ENCODE measurements around the gene NOC2L. TPM values are rescaled to one million over a fixed set of nuclear protein-coding genes. Genes with fewer than 3 reads are reported as not detected.

The NOC2L gene
- total RNA-seq, 1 donor from 2014 or later = 42.5 TPM

DNA sequence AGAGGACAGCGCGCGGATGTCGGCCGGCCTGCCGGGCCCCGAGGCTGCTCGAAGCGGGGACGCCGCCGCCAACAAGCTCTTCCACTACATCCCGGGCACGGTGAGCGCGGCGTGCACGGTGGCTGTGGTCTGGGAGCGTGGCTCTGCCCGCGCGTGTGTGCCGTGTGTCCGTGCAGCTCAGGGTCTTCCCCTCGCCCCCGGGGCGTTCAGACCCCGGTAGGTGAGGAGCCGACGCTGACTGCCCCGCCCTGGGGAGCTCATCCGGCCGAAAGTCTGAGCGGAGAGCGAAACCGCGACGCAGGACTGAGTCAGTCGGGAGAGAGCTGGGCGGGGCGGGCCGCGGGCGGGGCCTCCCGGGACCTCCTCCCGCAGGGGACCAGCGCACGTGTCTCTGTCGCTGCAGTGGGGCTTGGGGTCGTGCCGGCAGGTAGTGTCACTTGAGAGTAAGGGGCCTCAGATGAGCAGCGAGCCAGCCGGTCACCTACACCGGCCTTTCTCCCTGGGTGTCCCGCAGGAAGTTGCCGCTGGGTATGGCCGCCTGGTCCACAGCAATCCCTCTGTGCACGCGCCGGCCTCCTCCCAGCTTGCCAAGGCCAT, 7.7 kb upstream of the NOC2L start:
- peaks cover 0 to 5% of the 10 kb centered on the region in 2 donors for H3K36me3 ChIP-seq
- intact Hi-C loops (cut with DNase I) = no loop called here
- H3K4me1 ChIP-seq = peaks cover 35% of the 10 kb centered on the region
- H3K27ac ChIP-seq = peak overlapping the region; percentile 97
- H3K4me3 ChIP-seq = peak overlapping the region; percentile 63 to 75
- no peaks in the 10 kb centered on the region for H3K27me3 ChIP-seq
- no peak for DNase-seq (ENCODE audit: extremely low spot score in 2 of 2)
- no peaks in the 10 kb centered on the region for H3K9me3 ChIP-seq
- TF ChIP-seq, protein P1, sequence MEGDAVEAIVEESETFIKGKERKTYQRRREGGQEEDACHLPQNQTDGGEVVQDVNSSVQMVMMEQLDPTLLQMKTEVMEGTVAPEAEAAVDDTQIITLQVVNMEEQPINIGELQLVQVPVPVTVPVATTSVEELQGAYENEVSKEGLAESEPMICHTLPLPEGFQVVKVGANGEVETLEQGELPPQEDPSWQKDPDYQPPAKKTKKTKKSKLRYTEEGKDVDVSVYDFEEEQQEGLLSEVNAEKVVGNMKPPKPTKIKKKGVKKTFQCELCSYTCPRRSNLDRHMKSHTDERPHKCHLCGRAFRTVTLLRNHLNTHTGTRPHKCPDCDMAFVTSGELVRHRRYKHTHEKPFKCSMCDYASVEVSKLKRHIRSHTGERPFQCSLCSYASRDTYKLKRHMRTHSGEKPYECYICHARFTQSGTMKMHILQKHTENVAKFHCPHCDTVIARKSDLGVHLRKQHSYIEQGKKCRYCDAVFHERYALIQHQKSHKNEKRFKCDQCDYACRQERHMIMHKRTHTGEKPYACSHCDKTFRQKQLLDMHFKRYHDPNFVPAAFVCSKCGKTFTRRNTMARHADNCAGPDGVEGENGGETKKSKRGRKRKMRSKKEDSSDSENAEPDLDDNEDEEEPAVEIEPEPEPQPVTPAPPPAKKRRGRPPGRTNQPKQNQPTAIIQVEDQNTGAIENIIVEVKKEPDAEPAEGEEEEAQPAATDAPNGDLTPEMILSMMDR (IDR thresholded peaks at IDR 0.05) = no peak
- TF ChIP-seq POLR2AphosphoS5 (IDR thresholded peaks at IDR 0.05; ENCODE audit: insufficient read depth in 1 of 2, low read depth in 1 of 2) = peak in 1 of 2 donors; percentile 88
- TF ChIP-seq POLR2A (IDR thresholded peaks at IDR 0.05) = no peak

DNA sequence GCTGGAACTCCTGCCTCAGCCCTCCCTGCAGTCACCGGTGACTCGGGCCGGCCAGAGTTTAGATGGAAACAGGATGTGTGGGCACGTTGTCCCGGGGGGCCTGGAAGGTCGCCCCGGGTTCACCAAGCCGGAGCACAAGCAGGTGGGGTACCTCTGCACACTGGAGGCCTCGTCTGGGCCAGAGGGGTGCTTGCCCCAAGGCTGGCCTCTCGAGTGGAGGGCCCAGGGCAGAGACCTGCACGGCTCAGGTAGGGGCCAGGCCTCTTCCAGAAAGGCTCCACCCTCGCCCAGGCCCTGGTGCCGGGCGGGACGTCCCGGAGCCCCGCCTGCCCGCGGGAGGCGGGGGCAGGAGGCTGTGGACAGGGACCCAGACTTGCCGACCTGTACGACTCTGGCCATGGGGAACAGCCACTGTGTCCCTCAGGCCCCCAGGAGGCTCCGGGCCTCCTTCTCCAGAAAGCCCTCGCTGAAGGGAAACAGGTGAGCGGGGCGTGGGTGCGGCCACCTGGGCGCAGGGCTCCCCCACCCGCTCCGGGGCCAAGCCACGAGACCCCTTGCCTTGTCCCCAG, 7.2 kb upstream of the NOC2L start, which contains the start of gene PLEKHN1:
Gene PLEKHN1, plus strand, starts transcription at position 348 of the 569 bp plus-strand sequence. Its CDS starts 50 bp downstream, at position 398.
- Histone ChIP-seq H3K36me3 (peaks cover 0 to 5% of the 10 kb centered on the region in 2 donors), H3K9me3 (no peaks in the 10 kb centered on the region), H3K4me3 (peak within 1 kb of the TSS; percentile 63 to 75), H3K27me3 (no peaks in the 10 kb centered on the region), H3K27ac (peak within 1 kb of the TSS; percentile 97), H3K4me1 (peaks cover 34% of the 10 kb centered on the region)
- TF ChIP-seq, protein P1 (IDR thresholded peaks at IDR 0.05) = no peak
- TF ChIP-seq POLR2AphosphoS5 (IDR thresholded peaks at IDR 0.05; ENCODE audit: insufficient read depth in 1 of 2, low read depth in 1 of 2) = no peak
- no peak for TF ChIP-seq POLR2A (IDR thresholded peaks at IDR 0.05)
- DNase-seq (ENCODE audit: extremely low spot score in 2 of 2) = no peak
- intact Hi-C loops (cut with DNase I) = no loop called here

DNA sequence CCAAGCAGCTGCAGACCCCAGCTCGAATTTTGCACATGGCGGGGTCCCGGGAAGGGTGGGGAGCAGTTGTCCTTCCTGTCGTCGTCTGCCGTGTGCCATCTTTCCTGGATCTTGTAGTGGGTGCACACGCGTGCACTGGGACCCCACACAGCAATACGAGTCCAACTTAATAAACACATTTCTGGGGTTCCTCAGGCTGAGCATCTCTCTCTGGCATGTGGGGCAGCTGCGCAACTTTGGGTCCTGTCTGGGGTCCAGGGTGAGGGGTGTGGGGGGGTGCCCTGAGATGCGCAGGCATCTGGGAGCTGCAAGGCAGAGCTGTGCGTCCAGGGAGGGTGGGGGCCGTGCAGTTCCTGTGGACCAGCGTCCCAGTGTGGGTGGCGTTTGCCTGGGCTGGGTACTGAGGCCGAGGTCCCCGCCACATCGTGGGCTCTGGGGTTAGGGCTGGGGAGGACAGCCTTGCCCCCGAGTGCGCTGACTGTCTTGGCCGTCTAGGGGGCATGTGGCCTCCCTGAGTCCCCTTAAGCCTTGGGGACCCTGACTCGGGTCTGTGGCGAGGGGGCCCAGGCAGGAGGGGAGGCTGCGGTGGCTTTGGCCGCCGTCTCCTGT, 6.6 kb upstream of the NOC2L start:
- TF ChIP-seq POLR2AphosphoS5 (IDR thresholded peaks at IDR 0.05; ENCODE audit: insufficient read depth in 1 of 2, low read depth in 1 of 2) (no peak), POLR2A (IDR thresholded peaks at IDR 0.05) (no peak)
- TF ChIP-seq, protein P1 (IDR thresholded peaks at IDR 0.05) = no peak
- peak overlapping the region in 1 of 2 donors; percentile 75 for H3K4me3 ChIP-seq
- intact Hi-C loops (cut with DNase I) = no loop called here
- H3K4me1 ChIP-seq = peaks cover 29% of the 10 kb centered on the region
- H3K36me3 ChIP-seq = peaks cover 0 to 5% of the 10 kb centered on the region in 2 donors
- H3K9me3 ChIP-seq = no peaks in the 10 kb centered on the region
- DNase-seq (ENCODE audit: extremely low spot score in 2 of 2) = no peak
- H3K27me3 ChIP-seq = no peaks in the 10 kb centered on the region
- peak overlapping the region; percentile 97 for H3K27ac ChIP-seq

DNA sequence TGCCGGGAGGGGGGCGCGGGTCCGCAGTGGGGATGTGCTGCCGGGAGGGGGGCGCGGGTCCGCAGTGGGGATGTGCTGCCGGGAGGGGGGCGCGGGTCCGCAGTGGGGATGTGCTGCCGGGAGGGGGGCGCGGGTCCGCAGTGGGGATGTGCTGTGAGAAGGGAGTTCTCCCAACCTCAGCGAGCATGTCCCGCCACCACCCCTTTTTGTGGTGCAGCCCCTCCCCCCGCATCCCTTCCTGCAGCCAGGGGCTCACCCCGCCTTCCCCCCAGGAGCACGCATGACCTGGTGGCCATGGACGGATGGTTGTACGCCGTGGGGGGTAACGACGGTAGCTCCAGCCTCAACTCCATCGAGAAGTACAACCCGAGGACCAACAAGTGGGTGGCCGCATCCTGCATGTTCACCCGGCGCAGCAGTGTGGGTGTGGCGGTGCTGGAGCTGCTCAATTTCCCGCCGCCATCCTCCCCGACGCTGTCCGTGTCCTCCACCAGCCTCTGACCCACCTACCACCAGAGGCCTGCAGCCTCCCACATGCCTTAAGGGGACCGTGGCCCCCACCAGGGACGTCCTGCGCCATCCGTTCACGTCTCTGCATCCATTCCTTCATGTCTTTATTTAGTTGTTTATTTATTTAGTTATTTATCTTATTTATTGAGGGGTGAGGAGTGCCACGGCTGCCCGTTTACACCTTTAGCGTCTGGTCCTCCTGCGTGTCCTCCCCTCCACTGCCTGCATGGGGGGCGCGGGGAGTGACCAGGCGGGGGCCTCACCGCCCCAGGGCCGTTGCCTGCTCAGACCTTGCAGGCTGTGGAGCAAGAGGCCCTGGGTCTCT, 5.9 kb upstream of the NOC2L start:
- intact Hi-C loops (cut with DNase I) = loop anchor here (5.0 kb wide), 1 partner anchor 58 kb away; no protein-coding TSS in a partner anchor
- no peak for DNase-seq (ENCODE audit: extremely low spot score in 2 of 2)
- Histone ChIP-seq H3K4me1 (peaks cover 33% of the 10 kb centered on the region), H3K4me3 (no peak overlapping the region), H3K27me3 (no peaks in the 10 kb centered on the region), H3K36me3 (peaks cover 0 to 5% of the 10 kb centered on the region in 2 donors), H3K27ac (no peak overlapping the region), H3K9me3 (no peaks in the 10 kb centered on the region)
- TF ChIP-seq POLR2AphosphoS5 (IDR thresholded peaks at IDR 0.05; ENCODE audit: insufficient read depth in 1 of 2, low read depth in 1 of 2) (no peak), POLR2A (IDR thresholded peaks at IDR 0.05) (no peak)
- TF ChIP-seq, protein P1 (IDR thresholded peaks at IDR 0.05) = no peak

Measured in vagina (tissue), 2 donors.